ENCODE results near the gene ENPP7.
A peak's percentile ranks its signal among the peaks of the same experiment; 100 is the strongest.

ENPP7 gene

GRCh38 chr17:79778504-79779083 is 47.9 kb downstream of the ENPP7 start:
- no peak for DNase-seq

DNA sequence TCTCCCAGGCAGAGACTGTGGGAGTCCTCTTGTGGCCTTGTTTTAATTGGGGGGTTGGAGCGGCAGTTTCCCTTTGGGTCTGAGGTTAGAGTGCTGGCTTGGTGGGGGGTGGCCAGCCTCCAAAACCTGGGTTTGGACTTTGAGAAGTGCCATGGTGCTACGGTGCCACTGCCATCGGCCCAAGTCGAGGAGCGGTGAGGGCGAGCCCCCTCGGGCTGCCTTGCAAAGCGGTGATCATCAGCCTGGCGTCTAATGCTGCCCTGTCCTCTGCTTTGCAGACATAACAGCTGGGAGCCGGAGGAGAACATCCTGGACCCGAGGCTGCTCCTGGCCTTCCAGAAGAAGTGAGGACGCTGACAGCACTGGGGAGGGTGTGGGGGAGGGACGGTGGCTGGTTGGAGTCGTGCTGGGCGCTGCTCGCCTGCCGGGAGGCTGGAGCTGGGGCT is 48.4 kb downstream of the ENPP7 start:
- no peak for DNase-seq

DNA sequence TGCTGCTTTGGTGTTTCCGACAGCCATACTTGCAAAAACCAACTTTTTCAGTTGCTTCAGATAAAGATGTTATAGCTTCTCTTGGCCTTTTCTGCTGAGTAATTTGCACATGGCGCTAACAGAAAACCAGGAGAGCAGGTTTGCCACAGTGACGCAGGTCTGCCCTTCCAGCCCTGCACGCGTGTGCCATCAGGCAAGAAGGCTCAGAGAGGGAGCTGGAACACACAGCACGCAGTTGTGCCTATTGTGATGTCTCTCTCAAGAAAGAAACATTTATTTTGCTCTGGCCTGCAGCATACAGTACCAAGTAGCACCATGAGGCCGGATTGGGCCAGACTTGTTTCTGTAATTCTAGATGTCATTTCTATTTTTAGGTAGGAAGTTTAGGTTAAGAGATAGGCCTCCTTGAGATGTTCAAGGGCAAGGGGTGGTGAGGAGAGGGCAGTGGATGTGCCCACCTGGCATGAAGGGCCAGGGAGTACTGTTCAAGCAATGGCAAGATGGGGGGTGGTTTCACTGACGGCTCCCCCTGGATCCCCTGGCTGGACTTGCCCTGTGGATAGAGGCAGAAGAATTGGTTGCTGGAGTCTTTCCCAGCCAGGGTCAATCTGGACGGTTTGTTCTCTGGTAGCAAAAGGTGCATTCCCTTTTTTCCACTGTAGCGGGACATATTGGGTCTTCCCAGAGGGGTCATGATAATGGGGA is 49.1 kb downstream of the ENPP7 start:
- DNase-seq = no peak

- DNase-seq = no peak
Measured at GRCh38 chr17:79781012-79781650, 50.4 kb downstream of the ENPP7 start.

DNA sequence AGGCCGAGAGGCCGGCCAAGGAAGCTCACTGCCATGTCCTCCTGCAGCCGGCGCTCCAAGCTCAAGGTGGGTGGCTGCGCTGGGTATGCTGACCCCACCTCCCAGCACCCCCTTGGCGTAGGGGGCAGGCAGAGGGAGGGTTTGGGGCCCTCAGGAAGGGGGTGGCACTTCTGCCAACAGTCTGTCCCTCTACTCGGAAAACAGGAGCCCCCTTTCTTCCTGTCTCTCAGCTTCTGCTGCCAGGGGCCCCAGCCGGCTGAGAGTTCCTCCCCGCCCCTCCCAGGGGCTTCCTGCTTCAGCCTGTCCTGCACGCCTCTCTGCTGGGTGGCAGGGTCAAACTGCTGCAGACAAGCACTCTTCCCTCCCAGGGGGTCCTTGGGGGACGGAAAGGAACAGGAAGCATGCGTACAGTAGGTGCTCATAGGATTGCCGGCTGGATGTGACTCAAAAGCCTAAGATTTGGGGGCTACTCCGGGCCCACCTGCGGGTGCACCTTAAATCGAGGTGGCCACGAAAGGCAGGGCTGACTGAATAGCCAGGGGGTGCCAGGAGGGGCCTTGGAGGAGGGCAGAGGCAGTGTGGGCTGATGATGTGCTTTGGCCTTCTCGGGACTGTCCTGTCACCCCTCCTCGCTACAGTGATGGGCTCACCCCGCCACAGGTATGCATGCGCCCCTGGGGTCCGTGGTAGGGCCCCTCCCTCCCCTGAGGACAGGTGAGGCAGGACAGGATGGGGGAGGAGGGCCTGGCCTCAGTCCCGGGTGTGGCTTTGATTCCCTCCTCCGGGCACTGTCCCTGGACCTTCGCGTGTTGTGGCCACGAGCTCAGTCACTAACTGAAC is 51.2 kb downstream of the ENPP7 start:
- no peak for DNase-seq

- no peak for DNase-seq
Measured at GRCh38 chr17:79783891-79784290, 53.1 kb downstream of the ENPP7 start.

GRCh38 chr17:79784353-79785016 is 53.7 kb downstream of the ENPP7 start:
- no peak for DNase-seq

- DNase-seq = no peak
Measured at GRCh38 chr17:79785017-79785899, 54.5 kb downstream of the ENPP7 start.

DNA sequence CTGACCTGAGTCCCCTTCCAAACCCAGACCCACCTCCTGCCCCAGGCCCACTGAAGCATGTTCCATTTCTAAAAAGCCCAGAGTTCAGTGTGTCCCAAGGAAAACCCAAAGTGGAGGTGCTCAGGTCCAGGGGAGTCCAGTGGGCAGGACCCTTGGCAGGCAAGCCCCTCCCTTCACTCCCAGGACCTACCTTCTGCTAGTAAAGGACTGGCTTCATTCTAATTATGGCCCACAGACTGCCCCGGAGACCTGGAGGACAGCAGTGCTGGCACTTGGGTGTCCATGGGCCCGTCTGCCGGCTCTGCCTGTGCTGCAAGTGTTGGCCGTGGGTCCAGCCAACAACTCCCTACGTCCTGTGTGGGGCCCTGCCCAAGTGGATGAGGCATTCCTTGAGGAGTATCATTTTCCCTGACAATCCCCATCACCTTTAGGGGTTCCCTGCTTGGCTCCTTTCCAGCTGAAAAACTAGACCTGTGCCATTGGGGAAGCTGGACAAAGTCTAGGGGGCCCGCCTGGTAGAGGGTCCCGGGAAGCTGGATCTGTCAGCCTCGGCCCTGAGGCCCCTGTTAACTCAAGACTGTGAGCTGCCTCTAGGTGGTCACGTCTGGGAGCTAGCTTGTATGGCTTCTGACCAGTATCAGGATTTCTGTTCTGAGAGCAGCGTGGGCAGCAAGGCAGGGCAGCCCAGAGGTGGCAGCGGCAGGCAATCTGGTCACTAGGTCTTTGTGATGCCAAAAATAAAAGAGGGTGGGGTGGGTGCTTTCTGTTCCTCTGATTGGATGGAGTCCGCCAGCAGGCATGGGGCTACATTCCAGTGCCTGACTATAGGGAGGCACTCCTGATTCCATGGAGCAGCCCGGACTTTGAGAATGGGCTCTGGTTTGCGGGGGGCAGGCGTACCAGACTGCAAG is 55.4 kb downstream of the ENPP7 start:
- DNase-seq = no peak

DNA sequence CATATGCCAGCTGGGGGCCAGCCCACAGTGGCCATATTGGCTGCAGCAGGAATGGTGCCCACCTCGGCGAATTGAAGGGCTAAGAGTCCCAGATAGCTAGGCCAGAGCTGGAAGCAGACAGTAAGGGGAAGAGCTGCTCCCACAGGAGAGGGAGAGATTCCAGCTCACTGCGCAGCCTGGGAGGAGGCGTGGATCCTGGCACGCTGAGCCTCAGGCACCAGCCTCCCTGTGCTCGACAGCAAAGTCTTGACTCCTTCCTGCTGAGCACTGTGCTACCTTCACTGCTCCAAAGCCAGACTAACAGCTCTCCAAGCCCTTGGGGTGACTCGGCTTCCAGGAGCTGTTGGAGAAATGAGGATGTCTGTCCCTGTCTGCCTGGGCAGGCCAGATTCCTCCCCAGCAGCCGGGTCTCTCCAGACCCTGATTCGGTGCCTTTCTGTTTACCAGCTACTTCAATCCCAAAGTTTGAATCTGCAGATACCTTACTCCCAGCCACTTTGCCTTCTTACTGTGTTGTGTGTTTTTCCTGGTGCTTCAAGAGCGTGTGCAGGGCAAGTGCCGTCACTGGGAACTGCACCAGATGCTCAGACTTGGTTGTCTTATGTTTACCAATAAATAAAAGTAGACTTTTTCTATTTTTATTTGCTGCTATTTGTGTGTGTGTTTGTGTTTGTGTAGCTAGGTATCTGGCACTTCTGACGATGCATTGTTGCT is 56.3 kb downstream of the ENPP7 start:
- no peak for DNase-seq

DNA sequence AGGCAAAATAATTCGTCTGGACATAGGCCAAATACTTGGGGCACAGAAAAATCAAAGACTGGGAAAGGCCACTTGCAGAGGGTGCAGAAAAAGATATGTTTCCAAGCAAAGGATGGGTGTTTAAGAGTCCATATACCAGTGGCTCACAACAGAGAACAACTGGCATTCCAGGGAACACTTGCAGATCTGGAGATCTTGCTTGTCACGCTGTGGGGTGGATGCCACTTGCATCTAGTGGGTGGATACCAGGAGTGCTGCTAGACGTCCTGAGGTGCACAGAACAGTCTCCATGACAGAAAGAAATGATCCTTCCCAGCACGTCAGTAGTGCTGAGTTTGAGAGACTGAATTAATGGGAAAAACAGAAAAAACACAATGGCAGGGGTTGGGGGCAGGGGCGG is 57.7 kb downstream of the ENPP7 start:
- DNase-seq = no peak

- DNase-seq = no peak
Measured at GRCh38 chr17:79788989-79789942, 58.5 kb downstream of the ENPP7 start.

- peak in 1 of 2 donors; percentile 48 for DNase-seq
Measured at GRCh38 chr17:79789943-79790804, 59.4 kb downstream of the ENPP7 start.

DNA sequence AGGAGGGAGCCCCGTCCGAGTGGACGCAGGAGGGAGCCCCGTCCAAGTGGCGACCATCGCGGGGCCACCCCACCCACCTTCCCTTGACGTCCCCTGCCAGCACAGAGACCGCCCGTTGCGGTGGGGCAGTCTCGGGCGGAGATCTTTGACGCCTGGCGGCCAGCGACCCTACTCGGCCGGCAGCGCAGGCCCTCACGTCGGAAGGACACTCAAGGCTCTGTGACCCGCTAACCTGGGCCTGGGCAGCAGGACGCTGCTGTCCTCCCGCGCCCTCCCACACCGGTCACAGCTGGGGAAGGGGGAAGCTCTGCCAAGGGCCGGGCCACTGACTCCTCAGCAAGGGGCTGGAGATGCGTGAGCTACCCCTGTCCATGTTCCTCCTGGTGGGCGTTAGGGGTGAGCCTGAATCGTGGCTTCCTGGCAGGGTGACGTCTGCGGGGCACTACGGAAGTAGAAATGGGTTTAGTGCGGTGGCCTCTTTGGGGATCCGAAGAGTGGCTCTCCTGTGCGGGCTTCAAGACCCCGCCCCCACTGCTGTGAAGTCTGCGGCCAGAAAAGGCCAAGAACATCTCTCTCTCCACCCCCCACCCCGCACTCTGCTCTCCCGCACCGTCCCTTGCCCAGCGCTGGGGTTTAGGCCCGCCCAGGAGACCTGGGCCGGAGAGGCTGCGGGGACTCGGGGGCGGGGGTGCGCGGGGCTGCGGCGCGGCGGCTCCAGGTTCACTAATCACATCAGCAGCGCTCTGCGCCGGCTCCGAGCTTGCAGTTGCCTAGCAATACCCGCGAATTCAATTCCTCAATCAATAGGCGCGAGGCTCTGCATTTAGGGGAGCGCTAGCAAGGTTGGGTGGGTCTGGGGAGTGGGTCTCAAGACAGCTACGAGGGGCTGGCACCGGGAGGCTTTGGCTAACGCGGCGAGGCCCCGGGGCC is 60.3 kb downstream of the ENPP7 start:
- no peak for DNase-seq

DNA sequence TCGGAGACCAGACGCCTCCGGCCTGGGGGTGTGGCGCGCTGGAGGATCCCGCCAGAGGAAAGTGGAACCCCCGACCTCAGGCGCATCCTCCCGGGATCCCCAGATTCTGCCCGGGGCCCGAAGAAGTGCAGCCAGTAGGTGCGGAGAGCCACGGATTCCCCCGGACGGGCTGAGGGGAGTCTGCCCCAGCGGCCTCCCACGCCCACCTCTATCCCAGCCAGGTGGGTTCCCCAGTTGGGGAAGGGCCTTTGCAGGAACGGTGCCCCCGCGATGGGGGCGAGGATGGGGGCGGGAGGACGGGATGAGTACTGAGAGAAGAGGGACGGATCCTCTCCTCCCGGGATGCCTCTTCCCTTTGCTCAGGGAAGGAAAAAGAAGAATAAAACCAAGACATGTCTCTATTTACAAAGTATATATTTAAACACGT is 61.0 kb downstream of the ENPP7 start:
- no peak for DNase-seq

All from inflammatory macrophage treated with lipopolysaccharide for 1 hour (primary cell).